Right ventricle myocardium superior (tissue), 1 donor: Measurements from ENCODE around the gene NOL7. TPM values are rescaled to one million over a fixed set of nuclear protein-coding genes. Genes with fewer than 3 reads are reported as not detected.

Experiments used
- ATAC-seq: fragments of 200-7000 bp; cut with Tn5 transposase; one replicate; pipeline ENCODE4 v1.9.1; 2020; ENCODE audit warnings: mild to moderate bottlenecking; ENCODE audit not compliant: poor library complexity
- DNase-seq: peaks from one replicate; pipeline ENCODE4 v3.0.0-alpha.2; 2020
- intact Hi-C: fragments of 100-400 bp; cut with DNase I; formaldehyde crosslinking; loops from one replicate; pipeline ENCODE4 v1.11.2; 2022
- total RNA-seq: library from RNA; stranded (reverse); fragmentation: NEBNext Ultra II Directional; extraction: Animal tissue kit (Norgen Biotek cat#: 25700); gene quantifications from one replicate; pipeline ENCODE4 v1.2.1, GENCODE V29; 2021
- donor health status: DM: no; HTN: yes; CAD: no; lungs with severe emphysema.

The NOL7 gene
- total RNA-seq, 1 donor from 2014 or later = 47.9 TPM

DNA sequence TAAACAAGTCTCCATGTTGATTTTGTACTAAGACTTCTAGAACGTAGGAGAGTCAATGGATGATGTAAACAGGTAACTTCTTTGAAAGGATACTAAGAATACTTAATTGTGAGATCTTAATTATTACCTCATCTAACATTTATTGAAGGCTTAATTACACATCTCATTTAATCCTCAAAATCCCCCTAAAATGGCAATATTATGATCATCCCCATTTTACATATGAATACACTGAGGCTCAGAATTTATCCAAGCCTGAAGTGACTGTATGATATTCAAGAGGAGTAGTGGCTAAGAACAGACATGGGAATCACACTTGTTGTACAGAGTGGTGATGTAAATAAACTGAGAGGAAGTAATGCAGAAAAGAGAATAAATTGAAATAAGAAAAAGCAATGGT, 22.9 kb downstream of the NOL7 start:
- no peak for DNase-seq
- intact Hi-C loops = no loop called here
- ATAC-seq = no peak

DNA sequence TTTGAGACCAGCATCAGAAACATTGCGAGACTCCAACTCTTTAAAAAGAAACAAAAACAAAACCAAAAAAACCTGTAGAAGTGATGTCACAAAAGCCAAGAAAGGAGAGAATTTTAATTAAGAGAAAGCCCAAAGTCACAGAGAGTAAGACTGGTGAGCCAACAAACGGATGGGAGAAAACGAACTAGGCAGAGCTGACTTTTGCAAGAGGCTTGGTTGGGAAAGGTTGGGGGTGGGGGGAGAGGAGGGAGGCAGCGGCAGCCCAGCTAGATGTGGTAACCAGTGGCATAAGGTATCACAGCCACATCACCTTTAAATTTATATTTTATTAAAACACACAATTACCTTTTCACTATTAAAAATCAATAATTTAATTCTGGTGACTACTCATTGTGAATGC, 23.5 kb downstream of the NOL7 start:
- DNase-seq (no peak), ATAC-seq (no peak)
- intact Hi-C loops = no loop called here

DNA sequence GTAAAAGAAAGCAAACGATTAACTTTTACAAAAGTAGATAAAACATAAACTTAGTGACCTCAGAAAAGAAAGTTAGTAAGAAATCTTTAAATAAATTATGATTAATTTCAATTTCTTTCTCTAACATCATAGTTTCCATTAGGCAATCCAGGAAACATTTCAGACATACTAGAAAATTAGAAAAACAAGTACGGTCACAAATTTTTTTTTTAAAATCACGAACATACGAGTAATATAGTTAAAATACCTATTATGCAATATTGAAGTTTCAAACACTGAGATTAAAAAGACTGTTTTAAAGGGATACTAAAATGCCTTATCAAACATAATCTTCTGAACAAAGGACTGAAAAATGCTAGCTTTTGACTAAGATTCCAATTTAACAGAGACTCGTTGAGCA, 26.2 kb downstream of the NOL7 start:
- ATAC-seq (no peak), DNase-seq (no peak)
- intact Hi-C loops = no loop called here

DNA sequence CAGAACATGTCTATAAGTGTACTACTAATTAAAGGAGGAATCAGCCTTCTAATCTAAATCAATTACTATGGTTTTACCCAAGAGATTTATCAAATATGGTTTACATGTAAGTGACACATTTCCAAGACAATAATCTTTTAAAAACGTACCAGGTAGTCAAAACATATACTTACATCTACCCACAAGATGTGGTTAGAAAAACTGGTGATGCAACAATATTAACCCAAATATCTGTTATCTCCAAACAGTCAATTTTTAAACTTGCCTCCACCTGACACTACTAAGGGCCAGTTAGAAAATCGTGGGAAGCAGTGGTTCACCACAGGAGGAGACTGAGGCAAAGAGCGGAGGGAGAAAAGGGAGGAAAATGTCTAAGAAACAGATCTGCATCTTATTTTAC, 28.0 kb downstream of the NOL7 start:
- intact Hi-C loops = no loop called here

DNA sequence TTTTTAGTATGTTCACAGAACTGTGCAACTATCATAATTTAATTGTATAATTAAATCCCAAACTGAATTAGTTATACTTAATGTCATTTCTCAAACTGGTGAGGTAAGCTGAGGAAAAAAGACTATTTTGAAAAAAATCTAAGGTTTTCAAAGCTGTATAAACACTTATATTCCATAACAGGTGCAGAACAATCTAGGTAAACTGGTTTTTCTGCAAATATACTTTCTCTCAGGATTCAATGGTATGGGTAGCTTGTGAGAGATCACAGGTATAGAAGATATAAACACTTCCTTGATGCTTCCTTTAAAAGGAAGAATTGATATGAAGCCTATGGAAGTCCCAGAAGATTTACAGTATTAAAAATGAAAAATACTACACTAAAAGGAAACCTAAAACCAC, 33.7 kb downstream of the NOL7 start:
- DNase-seq (no peak), ATAC-seq (no peak)
- intact Hi-C loops = no loop called here

More for the DNA sequence above, 28.0 kb downstream of the NOL7 start:
- ATAC-seq (no peak), DNase-seq (no peak)

DNA sequence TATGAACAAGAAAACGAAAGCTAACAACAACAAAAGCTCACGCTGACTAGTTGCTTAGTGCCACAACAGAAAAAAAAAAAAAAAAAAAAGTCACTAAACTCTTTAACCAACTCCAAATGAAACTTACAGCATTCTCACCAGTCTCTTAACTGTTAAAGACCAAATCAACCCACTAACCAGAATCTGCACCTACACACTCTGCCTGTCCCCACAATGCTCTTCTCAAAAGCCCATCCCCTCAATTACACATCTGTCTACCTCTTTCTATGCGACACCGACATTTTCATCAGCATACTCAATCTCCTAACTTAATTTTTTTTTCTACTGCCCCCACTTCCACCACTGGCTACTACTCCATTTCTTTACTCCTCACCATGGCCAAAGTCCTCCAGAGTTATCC, 34.3 kb downstream of the NOL7 start:
- no peak for ATAC-seq
- DNase-seq = no peak
- intact Hi-C loops = no loop called here

DNA sequence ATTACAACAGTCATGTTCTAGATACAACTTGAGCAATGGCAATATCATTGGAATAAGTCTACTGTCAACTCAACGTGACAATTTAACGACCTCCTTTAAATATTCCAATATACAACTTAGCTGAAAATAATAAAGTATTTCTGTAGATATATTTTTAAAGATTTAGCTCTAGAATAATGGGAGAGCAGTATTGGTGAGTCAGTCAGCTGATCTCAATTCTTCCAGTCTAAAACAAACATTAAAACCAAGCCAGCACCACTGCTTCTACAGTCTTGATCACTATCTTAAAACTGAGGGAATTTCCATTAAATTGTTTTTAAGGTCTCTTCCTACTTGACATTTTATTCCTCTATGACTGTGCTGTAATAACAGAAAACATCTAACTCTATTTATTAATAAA, 38.2 kb downstream of the NOL7 start:
- DNase-seq (no peak), ATAC-seq (no peak)
- intact Hi-C loops = no loop called here

DNA sequence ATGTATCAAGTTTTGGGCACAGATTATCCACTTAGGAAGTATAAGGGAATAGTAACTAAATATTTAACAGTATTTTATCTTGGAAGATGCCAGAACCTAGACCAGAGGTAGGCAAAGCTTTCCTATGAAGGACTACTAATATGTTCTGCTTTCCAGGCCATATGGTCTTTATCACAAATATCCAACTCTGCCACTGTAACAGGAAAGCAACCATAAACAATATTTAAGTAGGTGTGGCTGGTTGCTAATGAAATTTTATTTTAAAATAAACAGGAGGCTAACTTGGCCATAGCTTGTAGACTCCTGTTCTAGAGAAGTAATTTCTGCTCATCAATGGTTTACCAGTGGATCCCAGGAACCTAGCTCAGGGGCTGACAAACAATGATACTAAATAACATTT, 39.4 kb downstream of the NOL7 start:
- intact Hi-C loops = no loop called here
- DNase-seq = no peak
- no peak for ATAC-seq

DNA sequence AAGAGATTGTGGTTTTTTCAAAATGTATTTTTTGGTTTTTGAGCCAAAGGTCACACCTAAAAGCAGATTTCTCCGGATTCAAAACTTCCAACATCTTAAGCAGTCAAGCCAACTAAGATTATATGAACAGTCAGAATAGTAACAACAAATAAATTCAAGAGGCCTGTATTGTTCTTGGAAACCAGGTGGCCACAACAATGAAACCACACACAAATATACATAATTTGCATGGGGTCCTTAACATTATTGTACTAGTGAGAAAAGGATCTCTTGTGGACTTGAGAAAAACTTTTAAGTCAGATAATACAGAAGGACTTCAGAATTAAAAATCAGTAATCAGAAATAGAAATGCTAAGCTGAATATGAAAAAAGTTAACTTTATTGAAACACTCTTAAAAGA, 40.6 kb downstream of the NOL7 start:
- intact Hi-C loops = no loop called here
- ATAC-seq (no peak), DNase-seq (no peak)

DNA sequence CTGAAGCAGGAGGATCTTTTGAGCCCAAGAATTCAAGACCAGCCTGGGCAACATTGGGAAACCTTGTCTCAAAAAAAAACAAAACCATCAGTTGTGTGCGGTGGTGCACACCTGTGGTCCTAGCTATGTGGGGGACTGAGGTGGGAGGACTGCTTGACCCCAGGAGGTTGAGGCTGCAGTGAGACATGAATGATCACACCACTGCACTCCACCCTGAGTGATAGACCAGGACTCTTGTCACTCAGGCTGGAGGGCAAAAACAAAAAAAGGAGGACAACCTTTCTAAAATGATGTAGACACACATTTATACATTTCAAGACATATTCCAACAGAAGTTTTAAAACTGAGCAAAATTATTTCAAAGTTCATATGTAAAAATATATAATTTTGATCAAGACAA, 45.1 kb downstream of the NOL7 start:
- no peak for ATAC-seq
- intact Hi-C loops = no loop called here
- no peak for DNase-seq

DNA sequence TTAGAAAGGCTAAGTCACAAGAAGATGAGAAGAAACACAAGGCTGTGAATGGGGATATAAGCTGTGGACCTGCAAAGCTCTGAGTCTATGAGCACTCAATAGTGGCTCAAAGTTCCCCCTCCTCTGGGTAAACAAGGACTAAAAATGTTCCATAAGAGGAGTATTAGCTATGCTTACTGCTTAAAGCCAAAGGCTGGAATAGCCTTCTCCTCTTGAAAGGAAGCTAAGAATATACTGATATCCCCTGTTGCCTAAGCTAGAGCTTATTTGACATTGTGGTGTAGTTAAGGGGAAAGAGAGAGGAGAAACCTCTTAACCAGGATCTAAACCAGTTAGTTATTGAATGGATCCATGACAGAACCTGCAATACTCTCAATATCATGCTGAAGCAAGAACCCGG, 45.8 kb downstream of the NOL7 start:
- ATAC-seq (peak; percentile 51), DNase-seq (no peak)
- intact Hi-C loops = no loop called here

DNA sequence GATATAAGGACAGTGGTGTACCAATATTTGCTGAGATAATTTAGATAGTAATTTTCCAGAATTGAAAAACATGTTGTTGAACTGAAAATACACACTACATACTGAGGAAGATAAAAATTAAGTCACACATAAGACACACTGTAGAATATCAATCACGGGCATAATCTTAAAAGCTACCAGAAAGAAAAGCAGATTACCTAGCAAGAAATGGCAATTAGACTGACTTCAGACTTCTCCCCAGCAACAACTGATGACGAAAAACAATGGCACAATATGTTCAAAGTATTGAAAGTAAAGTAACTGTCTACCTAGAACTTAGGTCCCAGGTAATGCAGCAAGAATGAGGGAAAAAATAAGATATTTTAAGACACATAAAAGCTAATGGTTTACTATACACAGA, 46.5 kb downstream of the NOL7 start:
- ATAC-seq = no peak
- no peak for DNase-seq
- intact Hi-C loops = no loop called here

DNA sequence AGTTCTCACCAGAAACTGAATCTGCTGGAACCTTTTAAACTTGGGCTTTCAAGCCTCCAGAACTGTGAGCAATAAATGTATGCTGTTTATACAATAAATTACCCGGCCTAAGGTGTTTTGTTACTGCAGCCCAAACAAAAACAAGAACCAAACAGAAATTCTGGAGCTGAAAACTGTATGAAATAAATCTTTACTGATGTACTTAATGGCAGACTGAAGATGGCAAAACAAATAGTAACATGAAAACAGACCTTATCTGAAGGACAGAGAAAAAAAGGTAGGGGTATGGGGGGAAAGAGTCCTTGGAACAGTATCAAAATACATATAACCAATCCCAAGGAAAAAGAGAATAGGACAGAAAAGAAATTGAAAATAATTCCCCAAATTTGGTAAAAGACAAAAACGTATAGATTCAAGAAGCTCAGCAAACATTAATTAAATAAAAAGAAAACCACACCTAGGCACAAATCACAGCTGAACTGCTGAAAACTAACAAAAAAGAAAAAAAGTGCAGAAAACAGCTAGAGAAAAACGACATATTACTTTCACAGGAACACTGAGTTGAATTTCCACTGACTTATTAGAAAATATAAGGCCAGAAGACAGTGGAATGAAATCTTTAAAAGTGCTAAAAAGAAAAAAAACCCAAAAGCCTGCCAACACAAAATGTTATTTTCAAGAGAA, 47.7 kb downstream of the NOL7 start:
- DNase-seq (no peak), ATAC-seq (no peak)
- intact Hi-C loops = no loop called here

DNA sequence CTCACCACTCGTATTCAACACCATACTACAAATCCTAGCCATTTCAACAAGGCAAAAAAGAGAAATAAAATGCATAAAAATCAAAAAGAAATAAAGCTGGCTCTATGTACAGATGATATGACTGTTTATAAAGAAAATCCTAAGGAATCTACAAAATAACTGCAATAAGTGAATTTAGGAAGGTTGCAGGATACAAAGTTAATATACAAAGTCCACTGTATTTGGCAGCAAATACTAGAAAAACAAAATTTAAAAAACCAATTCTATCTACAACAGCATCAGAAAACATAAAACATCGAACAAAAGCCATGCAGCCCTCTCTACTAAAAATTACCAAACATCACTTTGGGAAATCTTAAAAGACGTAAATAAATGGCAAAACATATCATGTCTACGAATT, 48.9 kb downstream of the NOL7 start:
- no peak for ATAC-seq
- DNase-seq = no peak
- intact Hi-C loops = no loop called here

DNA sequence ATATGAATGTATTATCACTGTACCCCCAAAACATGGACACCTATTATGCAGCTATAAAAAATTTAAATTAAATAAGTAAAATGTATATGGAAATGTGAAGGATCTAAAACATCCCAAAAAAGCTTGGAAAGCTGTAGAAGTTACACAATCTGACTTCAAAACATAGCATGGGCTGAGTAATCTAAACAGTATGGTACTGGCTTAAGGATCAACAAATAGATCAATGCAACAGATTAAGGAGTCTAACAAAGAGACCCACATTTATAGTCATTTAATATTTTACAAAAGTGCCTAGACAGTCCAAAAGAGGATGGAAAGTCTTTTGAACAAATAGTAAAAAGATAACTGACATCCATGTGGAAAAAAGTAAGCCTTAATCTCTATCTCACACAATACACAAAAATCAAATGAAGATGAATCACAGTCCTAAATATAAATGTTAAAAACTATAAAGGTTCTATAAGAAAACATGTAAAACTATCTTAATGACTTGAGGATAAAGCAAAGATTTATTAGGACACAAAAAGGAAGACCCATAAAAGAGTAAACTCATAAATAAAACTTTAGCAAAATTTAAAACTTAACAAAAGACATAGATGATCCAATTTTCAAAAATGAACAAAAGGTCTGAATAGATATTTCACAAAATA, 49.7 kb downstream of the NOL7 start:
- intact Hi-C loops = no loop called here
- no peak for ATAC-seq
- DNase-seq = no peak

DNA sequence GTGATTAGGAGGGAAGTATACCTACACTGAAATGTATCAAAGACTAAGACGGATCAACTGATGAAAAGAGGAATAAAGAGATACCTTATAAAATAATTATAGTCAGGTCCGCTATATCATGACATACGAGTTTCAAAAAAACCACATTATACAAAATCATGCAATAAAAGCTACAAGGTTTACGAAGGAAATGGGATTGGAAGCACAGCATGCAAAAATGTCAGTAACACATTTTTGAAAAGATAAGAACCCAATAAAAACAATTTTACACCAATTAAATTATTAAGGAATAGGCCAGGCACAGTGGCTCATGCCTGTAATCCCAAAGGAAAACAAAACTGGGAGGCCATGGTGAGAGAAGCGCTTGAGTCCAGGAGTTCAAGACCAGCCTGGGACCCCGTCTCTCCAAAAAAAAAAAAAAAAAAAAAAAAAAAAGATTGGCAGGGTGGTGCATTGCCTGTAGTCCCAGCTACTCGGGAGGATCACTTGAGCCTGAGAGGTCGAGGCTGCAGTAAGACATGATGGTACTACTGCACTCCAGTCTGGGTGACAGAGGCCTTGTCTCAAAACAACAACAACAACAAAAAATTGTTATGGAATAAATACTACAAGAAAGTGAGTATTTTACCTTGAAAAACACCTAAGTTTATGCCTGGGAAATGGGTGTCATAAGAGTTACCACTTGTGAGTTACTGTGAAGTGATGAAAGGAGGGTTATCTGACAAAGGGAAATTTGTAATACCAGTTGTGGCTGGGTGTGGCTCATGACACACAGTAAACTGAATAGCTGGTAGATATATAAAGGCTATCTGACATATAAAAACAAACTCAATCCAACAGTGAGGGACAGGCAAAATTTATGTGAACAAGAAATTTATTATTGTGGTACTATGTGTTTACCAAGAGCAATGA, 51.3 kb downstream of the NOL7 start:
- no peak for DNase-seq
- no peak for ATAC-seq
- intact Hi-C loops = no loop called here

DNA sequence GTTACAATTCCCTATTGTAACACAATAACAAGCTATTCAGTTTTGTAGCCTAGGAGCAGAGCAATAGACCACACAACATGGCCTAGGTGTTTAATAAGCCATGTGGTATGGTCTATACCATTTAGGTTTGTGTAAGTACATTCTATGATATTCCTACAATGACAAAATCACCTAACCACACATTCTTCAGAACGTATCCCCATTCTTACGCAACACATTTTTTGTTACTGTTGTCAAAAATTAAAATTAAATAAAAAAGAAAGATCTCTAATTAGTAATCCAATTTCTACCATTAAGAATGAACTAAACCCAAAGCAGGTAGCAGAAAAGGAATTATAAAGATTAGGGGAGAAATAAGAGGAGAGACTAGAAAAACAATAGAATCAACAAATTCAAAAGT, 52.5 kb downstream of the NOL7 start:
- DNase-seq = no peak
- intact Hi-C loops = no loop called here

DNA sequence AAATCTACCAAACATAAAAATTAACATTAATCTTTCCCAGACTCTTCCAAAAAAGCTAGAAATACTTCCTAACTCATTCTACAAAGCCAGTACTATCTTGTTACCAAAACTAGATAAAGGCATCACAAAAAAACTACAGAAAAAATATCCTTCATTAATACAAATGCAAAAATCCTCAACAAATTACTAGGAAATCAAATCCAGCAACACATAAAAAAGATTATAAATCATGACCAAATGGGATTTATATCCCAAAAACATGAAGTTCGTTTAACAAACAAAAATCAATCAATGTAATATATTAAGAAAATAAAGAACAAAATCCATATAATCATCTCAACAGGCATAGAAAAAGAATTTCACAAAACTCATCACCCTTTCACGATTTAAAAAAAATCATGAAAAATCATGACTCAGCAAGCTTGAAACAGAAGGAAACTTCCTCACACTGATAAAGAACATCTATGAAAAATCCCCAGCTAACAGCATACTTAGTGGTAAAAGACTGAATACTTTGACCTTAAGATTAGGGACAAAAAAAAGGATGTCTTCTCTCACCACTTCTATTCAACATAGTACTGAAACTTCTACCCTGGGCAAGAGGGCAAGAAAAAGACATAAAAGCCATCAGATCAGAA, 53.3 kb downstream of the NOL7 start:
- DNase-seq (no peak), ATAC-seq (no peak)
- intact Hi-C loops = no loop called here

More for the DNA sequence above, 52.5 kb downstream of the NOL7 start:
- ATAC-seq = no peak

DNA sequence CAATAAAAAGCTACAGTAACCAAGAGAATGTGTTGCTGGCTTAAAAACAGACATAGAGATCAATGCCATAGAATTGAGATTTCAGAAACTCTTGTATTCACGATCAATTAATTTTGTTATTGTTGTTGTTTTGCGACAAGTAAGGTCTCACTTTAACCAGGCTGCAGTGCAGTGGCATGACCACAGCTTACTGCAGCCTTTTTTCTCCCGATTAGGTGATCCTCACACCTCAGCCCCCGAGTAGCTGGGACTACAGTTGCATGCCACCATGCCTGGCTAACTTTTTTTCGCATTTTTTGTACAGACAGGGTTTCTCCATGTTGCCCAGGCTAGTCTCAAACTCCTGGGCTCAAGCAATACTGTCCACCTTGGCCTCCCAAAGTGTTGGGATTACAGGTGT, 54.3 kb downstream of the NOL7 start:
- DNase-seq (no peak), ATAC-seq (no peak)
- intact Hi-C loops = no loop called here
